T-helper 22 cell (primary cell): ENCODE data around the gene NFAT5.

Experiments used
- DNase-seq: peaks from one replicate; pipeline ENCODE4 v3.0.0-alpha.2; 2020; ENCODE audit warnings: low read depth

NFAT5 gene

GRCh38 chr16:69741519-69741918, 175.8 kb downstream of the NFAT5 start:
- no peak for DNase-seq

GRCh38 chr16:69741951-69742904, 176.5 kb downstream of the NFAT5 start:
- no peak for DNase-seq

DNA sequence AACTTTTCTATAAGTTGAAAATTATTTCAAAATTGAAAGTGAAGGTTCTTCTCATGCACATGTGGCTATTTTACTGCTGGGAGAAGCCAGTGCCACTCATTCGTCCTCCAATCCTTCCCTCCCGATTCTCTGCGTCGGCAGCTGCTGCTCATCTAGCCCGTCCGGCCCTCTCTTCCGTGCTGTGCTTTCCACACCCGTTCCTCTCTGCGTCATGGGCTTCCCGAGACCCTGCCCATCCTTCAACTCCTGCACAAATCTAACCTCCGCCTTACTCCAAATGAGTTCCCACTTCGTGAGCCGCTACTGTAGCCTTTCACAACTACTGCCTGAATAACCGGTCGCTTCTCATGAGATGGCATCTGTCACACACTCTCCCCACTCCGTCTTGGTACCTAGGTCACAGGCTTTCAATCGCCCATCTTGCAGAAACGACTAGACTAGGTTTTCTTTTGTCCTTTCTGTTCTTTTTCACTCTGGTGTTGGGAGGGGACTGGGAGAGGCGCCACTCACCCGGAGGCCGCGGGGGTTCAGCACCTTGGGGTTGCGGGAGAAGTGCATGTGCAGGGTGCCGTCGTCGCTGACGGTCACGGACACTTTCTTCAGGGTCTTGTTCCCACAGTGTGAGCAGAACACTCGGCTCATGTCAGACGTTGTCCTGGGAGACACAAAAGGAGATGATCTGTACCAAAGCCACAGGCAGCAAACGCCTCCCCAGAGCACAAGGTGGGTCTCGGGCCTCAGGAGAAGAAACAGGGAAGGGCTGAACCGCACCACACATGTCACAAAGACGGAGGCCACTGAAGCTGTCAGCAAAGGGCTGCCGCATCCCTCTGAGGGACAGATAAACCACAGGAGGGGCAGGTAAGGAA, 178.8 kb downstream of the NFAT5 start:
- DNase-seq, result no peak

GRCh38 chr16:69745232-69745612, 179.5 kb downstream of the NFAT5 start:
- no peak for DNase-seq

DNA sequence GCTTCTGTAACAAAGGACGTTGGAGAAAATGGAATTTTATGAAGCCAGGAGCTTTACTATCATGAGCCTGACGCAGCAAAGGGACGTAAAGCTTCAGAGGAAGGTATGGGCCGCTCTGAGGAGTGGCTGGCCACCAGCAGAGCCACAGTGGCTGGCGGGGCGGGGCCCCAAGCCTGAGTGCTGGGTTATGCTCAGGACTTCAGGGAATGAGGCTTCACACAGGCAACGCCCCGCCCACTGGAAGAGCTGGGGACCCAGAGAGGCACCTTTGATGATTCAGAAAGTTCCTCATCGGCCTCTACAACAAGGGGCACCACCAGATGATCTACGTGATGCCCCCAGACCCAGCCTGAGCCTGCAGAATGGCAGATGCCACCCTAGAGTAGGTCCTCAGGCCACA, 180.2 kb downstream of the NFAT5 start:
- no peak for DNase-seq

DNA sequence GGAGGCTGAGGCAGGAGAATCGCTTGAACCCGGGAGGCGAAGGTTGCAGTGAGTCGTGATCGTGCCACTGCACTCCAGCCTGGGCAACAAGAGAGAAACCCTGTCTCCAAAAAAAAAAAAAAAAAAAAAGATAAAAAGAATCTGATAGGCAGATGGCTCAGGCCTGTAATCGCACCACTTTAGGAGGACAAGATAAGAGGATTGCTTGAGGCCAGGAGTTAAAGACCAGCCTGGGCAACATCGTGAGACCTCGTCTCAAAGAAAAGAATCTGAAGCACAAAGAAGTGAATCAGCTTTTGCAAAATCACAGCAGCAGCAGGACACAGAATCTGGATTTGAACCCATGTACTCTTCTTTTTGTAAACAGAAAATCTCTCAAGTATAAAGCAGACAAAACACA, 181.3 kb downstream of the NFAT5 start:
- DNase-seq, result no peak

- no peak for DNase-seq
Measured at GRCh38 chr16:69748694-69749345, 183.1 kb downstream of the NFAT5 start.

- no peak for DNase-seq
Measured at GRCh38 chr16:69754143-69754468, 188.3 kb downstream of the NFAT5 start.
